IMR-90 (cell line): ENCODE data around the gene MACC1. TPM values are rescaled to one million over a fixed set of nuclear protein-coding genes. Genes with fewer than 3 reads are reported as not detected.
A peak's percentile ranks its signal among the peaks of the same experiment; 100 is the strongest.

Source experiments
- ATAC-seq: fragments of 200-7000 bp; cut with Tn5 transposase; 2 replicates; pipeline ENCODE4 v1.9.1; 2020; ENCODE audit warnings: low read depth, mild to moderate bottlenecking, moderate library complexity
- BruUV-seq: library from RNA; stranded (reverse); fragments of 400-500 nt; replicated peaks from 2 replicates; lab custom pipeline; 2021; lab: Mats Ljungman, UMichigan
- CTCF ChIA-PET: fragments of 300-600 bp; formaldehyde crosslinking; extraction: SDS; loops from one replicate; lab custom pipeline; 2021; ENCODE audit warnings: antibody characterized with exemption; lab: Yijun Ruan, JAX
- POLR2A ChIA-PET: fragments of 300-600 bp; sonication (Branson Sonifier 250); formaldehyde crosslinking; loops from one replicate; lab custom pipeline; 2022; ENCODE audit warnings: antibody characterized with exemption; ENCODE audit not compliant: unreplicated experiment; lab: Charles Lee
- DNase-seq: peaks from one replicate; pipeline ENCODE4 v3.0.0; 2013
- H2AFZ ChIP-seq: replicated peaks from 2 replicates; pipeline ENCODE3; 2013; ENCODE audit warnings: low read length, mild to moderate bottlenecking; ENCODE audit not compliant: poor library complexity
- H2AK5ac ChIP-seq: 2 replicates; pipeline ENCODE4 v1.6.1; 2013; ENCODE audit warnings: low read depth, low read length, inconsistent platforms
- H2AK9ac ChIP-seq: replicated peaks from 2 replicates; pipeline ENCODE3; 2013; ENCODE audit warnings: mild to moderate bottlenecking, low read depth, low read length, moderate library complexity; ENCODE audit not compliant: poor library complexity
- H2BK120ac ChIP-seq: 2 replicates; pipeline ENCODE4 v1.6.1; 2013; ENCODE audit warnings: low read depth, low read length, inconsistent platforms
- H2BK15ac ChIP-seq: 3 replicates; pipeline ENCODE4 v1.6.1; 2013; ENCODE audit warnings: low read depth, low read length, inconsistent platforms
- H2BK20ac ChIP-seq: 2 replicates; pipeline ENCODE4 v1.6.1; 2013; ENCODE audit warnings: low read depth, mild to moderate bottlenecking, inconsistent platforms, low read length, moderate library complexity
- H2BK5ac ChIP-seq: 2 replicates; pipeline ENCODE4 v1.6.1; 2013; ENCODE audit warnings: mild to moderate bottlenecking, low read depth, low read length, inconsistent platforms; ENCODE audit not compliant: poor library complexity, severe bottlenecking
- H3K14ac ChIP-seq: replicated peaks from 2 replicates; pipeline ENCODE4 v1.6.1; 2013; ENCODE audit warnings: low read depth, low read length, inconsistent platforms
- H3K18ac ChIP-seq: 2 replicates; pipeline ENCODE4 v1.6.1; 2013; ENCODE audit warnings: low read depth, low read length, control low read depth
- H3K23ac ChIP-seq: 2 replicates; pipeline ENCODE4 v1.6.1; 2013; ENCODE audit warnings: low read depth, low read length, inconsistent platforms
- H3K27ac ChIP-seq: 2 replicates; pipeline ENCODE4 v1.5.1; 2013; ENCODE audit warnings: mild to moderate bottlenecking, control low read depth, low read length; ENCODE audit not compliant: insufficient read depth
- H3K27me3 ChIP-seq: 2 replicates; pipeline ENCODE4 v1.6.1; 2013; ENCODE audit warnings: low read length; ENCODE audit not compliant: control insufficient read depth, insufficient read depth
- H3K36me3 ChIP-seq: 2 replicates; pipeline ENCODE4 v1.6.1; 2013; ENCODE audit warnings: low read length, mixed read lengths; ENCODE audit not compliant: control insufficient read depth, insufficient read depth
- H3K4ac ChIP-seq: 2 replicates; pipeline ENCODE4 v1.6.1; 2013; ENCODE audit warnings: low read depth, low read length, inconsistent platforms
- H3K4me1 ChIP-seq: 2 replicates; pipeline ENCODE4 v1.6.1; 2013; ENCODE audit warnings: low read length, mixed read lengths; ENCODE audit not compliant: control insufficient read depth, insufficient read depth
- H3K4me2 ChIP-seq: 2 replicates; pipeline ENCODE4 v1.6.1; 2013; ENCODE audit warnings: low read depth, mild to moderate bottlenecking, control low read depth, low read length, moderate library complexity
- H3K4me3 ChIP-seq: 2 replicates; pipeline ENCODE4 v1.5.1; 2013; ENCODE audit warnings: low read depth, mild to moderate bottlenecking, control low read depth, low read length, moderate library complexity; ENCODE audit not compliant: insufficient read depth
- H3K56ac ChIP-seq: 2 replicates; pipeline ENCODE4 v1.6.1; 2013; ENCODE audit warnings: low read length, inconsistent platforms; ENCODE audit not compliant: insufficient read depth; ENCODE audit errors: extremely low read depth
- H3K79me1 ChIP-seq, 2 experiments: 2 replicates each; pipeline ENCODE4 v1.6.1; 2013; ENCODE audit warnings: low read length in 2 of 2, inconsistent platforms in 1 of 2, low read depth in 1 of 2
- H3K9ac ChIP-seq: 2 replicates; pipeline ENCODE4 v1.6.1; 2013; ENCODE audit warnings: low read depth, low read length, control low read depth
- H3K9me1 ChIP-seq: 2 replicates; pipeline ENCODE4 v1.6.1; 2013; ENCODE audit warnings: low read length, inconsistent platforms; ENCODE audit not compliant: insufficient read depth
- H3K9me3 ChIP-seq: 2 replicates; pipeline ENCODE4 v1.6.1; 2013; ENCODE audit warnings: low read length; ENCODE audit not compliant: control insufficient read depth, insufficient read depth
- H4K20me1 ChIP-seq: 2 replicates; pipeline ENCODE4 v1.6.1; 2013; ENCODE audit warnings: low read length, inconsistent platforms; ENCODE audit not compliant: insufficient read depth
- H4K5ac ChIP-seq: 2 replicates; pipeline ENCODE4 v1.6.1; 2013; ENCODE audit warnings: mild to moderate bottlenecking, low read depth, low read length, control low read depth
- H4K8ac ChIP-seq, 2 experiments: 2 replicates each; pipeline ENCODE4 v1.6.1; 2013; ENCODE audit warnings: low read depth in 2 of 2, low read length in 2 of 2, control low read depth in 1 of 2, inconsistent platforms in 1 of 2
- H4K91ac ChIP-seq: 2 replicates; pipeline ENCODE4 v1.6.1; 2013; ENCODE audit warnings: low read depth, low read length, inconsistent platforms; ENCODE audit not compliant: insufficient read depth
- CEBPB ChIP-seq: IDR thresholded peaks from 2 replicates; pipeline ENCODE4 v1.6.1; 2012; ENCODE audit warnings: low read depth, low read length, improper control_type of control experiment
- CHD1 ChIP-seq: IDR thresholded peaks from 2 replicates; pipeline ENCODE4 v1.6.1; 2012; ENCODE audit warnings: low read depth, low read length, improper control_type of control experiment
- MAFK ChIP-seq: IDR thresholded peaks from 2 replicates; pipeline ENCODE4 v1.6.1; 2012; ENCODE audit warnings: low read depth, low read length, improper control_type of control experiment
- SMC3 ChIP-seq: fragments of 150-350 bp; IDR thresholded peaks from 2 replicates; pipeline ENCODE4 v1.6.1; 2016; ENCODE audit warnings: low read depth, mild to moderate bottlenecking, antibody characterized with exemption, low read length, moderate library complexity
- WGBS, 2 experiments: methylation state at CpG; one replicate each; pipeline versions ENCODE4 v1.1.5 to v1.1.7; 2013; ENCODE audit warnings: missing lambda C conversion rate in 2 of 2; ENCODE audit not compliant: insufficient read length in 1 of 2; ENCODE audit errors: extremely low coverage in 2 of 2; 5-methylcytosine and 5-hydroxymethylcytosine counted together
- dilution Hi-C: fragments of 300-500 bp; cut with HindIII; formaldehyde crosslinking; loops from one replicate; pipeline ENCODE4 v1.14.3; 2018; ENCODE audit warnings: low sequenced_read_pairs; ENCODE audit not compliant: unreplicated experiment
- in situ Hi-C: fragments of 300-500 bp; cut with MboI; formaldehyde crosslinking; loops from 3 replicates; pipeline ENCODE4 v1.14.3; 2019; ENCODE audit warnings: low sequenced_read_pairs, inconsistent platforms, mixed read lengths
- intact Hi-C: fragments of 100-400 bp; cut with micrococcal nuclease; formaldehyde crosslinking; loops from 2 replicates; pipeline ENCODE4 v1.10.0; 2022
- polyA plus RNA-seq, 3 experiments: library from polyadenylated mRNA; depleted of rRNA; stranded (reverse); fragments of >200 nt; gene quantifications; 2 replicates each; pipeline ENCODE4 v1.2.3, GENCODE V29; 2012; ENCODE audit warnings: low replicate concordance in 1 of 3
- total RNA-seq: library from RNA; depleted of rRNA; stranded (reverse); fragments of >200 nt; gene quantifications from 2 replicates; pipeline ENCODE4 v1.2.3, GENCODE V29; 2012

MACC1 gene
- total and polyA plus RNA-seq, 2 of the 4 experiments (the other 2 are of a cell fraction) = under 0.01 TPM; not detected in 1

- no TSS peak for BruUV-seq
- dilution Hi-C loops (no loop called here), intact Hi-C loops (loop anchor here (5.0 kb wide), 1 partner anchor 76 kb away; no protein-coding TSS in a partner anchor), in situ Hi-C loops (no loop called here)
- Histone ChIP-seq H4K5ac (no peak overlapping the region), H3K9ac (no peak overlapping the region), H3K27ac (peak overlapping the region; percentile 76; the same call in 1 of the 2 replicates), H3K23ac (no peak overlapping the region), H4K91ac (no peak overlapping the region), H3K18ac (peak overlapping the region; percentile 70; the same call in 1 of the 2 replicates), H3K79me1 (no peaks in the 10 kb centered on the region), H2AK9ac (no peak overlapping the region), H3K36me3 (no peaks in the 10 kb centered on the region), H4K20me1 (no peaks in the 10 kb centered on the region), H4K8ac (no peak overlapping the region), H2BK5ac (no peak overlapping the region), H3K4me3 (no peak overlapping the region), H3K4me1 (peaks cover 3% of the 10 kb centered on the region; the same call in 1 of the 2 replicates), H3K27me3 (no peaks in the 10 kb centered on the region), H3K14ac (no peak overlapping the region), H3K4me2 (no peak overlapping the region; the same call in 1 of the 2 replicates), H3K9me1 (no peaks in the 10 kb centered on the region), H3K9me3 (no peaks in the 10 kb centered on the region), H2BK120ac (no peak overlapping the region), H2AFZ (no peak overlapping the region), H2AK5ac (no peak overlapping the region), H2BK20ac (no peak overlapping the region), H2BK15ac (no peak overlapping the region), H3K4ac (no peak overlapping the region), H3K56ac (no peak overlapping the region)
- ChIA-PET POLR2A (no interaction called here), CTCF (interaction anchor here (0.6 kb wide), 2 partner anchors 18 to 111 kb away, joined by 3 read pairs; no protein-coding TSS in a partner anchor)
- TF ChIP-seq SMC3 (no peak), CEBPB (no peak), CHD1 (no peak), MAFK (no peak)
- DNase-seq = peak; percentile 50
- WGBS, 2 experiments = no CpG with 5 or more reads among the region's 3 CpGs
- ATAC-seq = peak; percentile 87
Observed at GRCh38 chr7:20146451-20146850, 70.7 kb downstream of the MACC1 start.
